Nephron (organoid): ENCODE measurements around the gene IREB2.
A peak's percentile ranks its signal among the peaks of the same experiment; 100 is the strongest.
"Not testable (repeated sequence)": the region's sequence is repeated elsewhere in the genome, so short reads cannot be mapped to it uniquely, and the experiment has no call there.

Source experiments
- H3K27ac Mint-ChIP-seq, 3 experiments: 2 replicates each; pipeline ENCODE4 v1.8.0; 2020; ENCODE audit warnings: mixed read lengths in 3 of 3, mild to moderate bottlenecking in 2 of 3, moderate library complexity in 1 of 3
- H3K27me3 Mint-ChIP-seq: 2 replicates; pipeline ENCODE4 v1.8.0; 2021; ENCODE audit warnings: low read depth, mild to moderate bottlenecking, moderate library complexity, mixed read lengths
- H3K36me3 Mint-ChIP-seq: 2 replicates; pipeline ENCODE4 v1.8.0; 2020; ENCODE audit warnings: low read depth, mixed read lengths
- H3K4me1 Mint-ChIP-seq: 2 replicates; pipeline ENCODE4 v1.8.0; 2020; ENCODE audit warnings: mixed read lengths
- H3K4me3 Mint-ChIP-seq, 3 experiments: 2 replicates each; pipeline ENCODE4 v1.8.0; 2020; ENCODE audit warnings: mild to moderate bottlenecking in 3 of 3, mixed read lengths in 3 of 3, moderate library complexity in 2 of 3
- H3K9me3 Mint-ChIP-seq: 2 replicates; pipeline ENCODE4 v1.8.0; 2020; ENCODE audit warnings: mixed read lengths
- CTCF ChIP-seq, 3 experiments: fragments of 200-600 bp; sonication (generic); IDR thresholded peaks; one replicate each; pipeline ENCODE4 v1.5.0; 2021; ENCODE audit warnings: antibody characterized with exemption in 3 of 3; ENCODE audit not compliant: unreplicated experiment in 3 of 3

IREB2 gene

GRCh38 chr15:78402061-78402610 lies 35.9 kb upstream of the IREB2 start:
- Mint-ChIP-seq H3K36me3 (no peaks in the 10 kb centered on the region), H3K27ac (peak overlapping the region in 2 of 3 experiments; percentile 19), H3K4me3 (no peak overlapping the region), H3K9me3 (no peaks in the 10 kb centered on the region), H3K27me3 (peaks cover 10% of the 10 kb centered on the region), H3K4me1 (peaks cover 12% of the 10 kb centered on the region)
- TF ChIP-seq CTCF (IDR thresholded peaks at IDR 0.05; ENCODE audit: unreplicated experiment in 3 of 3), result no peak

- peaks cover 14% of the 10 kb centered on the region for H3K4me1 Mint-ChIP-seq
- H3K4me3 Mint-ChIP-seq, result no peak overlapping the region
- TF ChIP-seq CTCF (IDR thresholded peaks at IDR 0.05; ENCODE audit: unreplicated experiment in 3 of 3), result no peak
- H3K27ac Mint-ChIP-seq, result no peak overlapping the region
- no peaks in the 10 kb centered on the region for H3K9me3 Mint-ChIP-seq
- H3K27me3 Mint-ChIP-seq, result peaks cover 7% of the 10 kb centered on the region
- no peaks in the 10 kb centered on the region for H3K36me3 Mint-ChIP-seq
Observed at GRCh38 chr15:78404125-78404524, 33.9 kb upstream of the IREB2 start.

- not testable (repeated sequence) for H3K27me3 Mint-ChIP-seq, H3K9me3 Mint-ChIP-seq
Observed at GRCh38 chr15:78404796-78405195, 33.2 kb upstream of the IREB2 start.

GRCh38 chr15:78405336-78405924 lies 32.6 kb upstream of the IREB2 start:
- TF ChIP-seq CTCF (IDR thresholded peaks at IDR 0.05; ENCODE audit: unreplicated experiment in 3 of 3), result no peak
- peaks cover 14% of the 10 kb centered on the region for H3K4me1 Mint-ChIP-seq

More at GRCh38 chr15:78404796-78405195, 33.2 kb upstream of the IREB2 start:
- H3K4me1 Mint-ChIP-seq, result peaks cover 14% of the 10 kb centered on the region
- not testable (repeated sequence) for H3K27ac Mint-ChIP-seq, H3K36me3 Mint-ChIP-seq, H3K4me3 Mint-ChIP-seq

GRCh38 chr15:78406016-78406585 lies 31.9 kb upstream of the IREB2 start:
- Mint-ChIP-seq H3K9me3 (no peaks in the 10 kb centered on the region), H3K4me3 (no peak overlapping the region), H3K36me3 (no peaks in the 10 kb centered on the region), H3K27ac (no peak overlapping the region), H3K4me1 (peaks cover 14% of the 10 kb centered on the region), H3K27me3 (peaks cover 7% of the 10 kb centered on the region)
- no peak for TF ChIP-seq CTCF (IDR thresholded peaks at IDR 0.05; ENCODE audit: unreplicated experiment in 3 of 3)

More at GRCh38 chr15:78405336-78405924, 32.6 kb upstream of the IREB2 start:
- no peak overlapping the region for H3K4me3 Mint-ChIP-seq
- peaks cover 7% of the 10 kb centered on the region for H3K27me3 Mint-ChIP-seq
- H3K27ac Mint-ChIP-seq, result no peak overlapping the region
- no peaks in the 10 kb centered on the region for H3K9me3 Mint-ChIP-seq
- no peaks in the 10 kb centered on the region for H3K36me3 Mint-ChIP-seq

- H3K27ac Mint-ChIP-seq, result peak overlapping the region in 1 of 3 experiments; percentile 72
- no peaks in the 10 kb centered on the region for H3K9me3 Mint-ChIP-seq
- peaks cover 5% of the 10 kb centered on the region for H3K4me1 Mint-ChIP-seq
- no peaks in the 10 kb centered on the region for H3K36me3 Mint-ChIP-seq
- no peak for TF ChIP-seq CTCF (IDR thresholded peaks at IDR 0.05; ENCODE audit: unreplicated experiment in 3 of 3)
- H3K27me3 Mint-ChIP-seq, result peaks cover 7% of the 10 kb centered on the region
- H3K4me3 Mint-ChIP-seq, result no peak overlapping the region
Observed at GRCh38 chr15:78407608-78408354, 30.2 kb upstream of the IREB2 start.
